Thymus (tissue), 11 donors: ENCODE measurements around the gene ADAM19. TPM values are rescaled to one million over a fixed set of nuclear protein-coding genes. Genes with fewer than 3 reads are reported as not detected.

Experiments
- DNase-seq, 9 donors: peaks; one replicate each; pipeline ENCODE4 v3.0.0-alpha.2; 2013; ENCODE audit warnings: low spot score in 9 of 9, low read depth in 6 of 9, missing footprints in 1 of 9
- H3K27ac ChIP-seq, 2 donors: one replicate each; pipeline ENCODE4 v1.5.1; 2013; ENCODE audit warnings: control low read depth in 1 of 2, low read depth in 1 of 2, low read length in 1 of 2, mild to moderate bottlenecking in 1 of 2, moderate library complexity in 1 of 2
- H3K27me3 ChIP-seq, 2 donors: one replicate each; pipeline ENCODE4 v1.5.1; 2013; ENCODE audit warnings: low read length in 1 of 2; ENCODE audit not compliant: control insufficient read depth in 2 of 2, insufficient read depth in 1 of 2
- H3K36me3 ChIP-seq, 2 donors: one replicate each; pipeline ENCODE4 v1.5.1; 2013; ENCODE audit warnings: low read length in 1 of 2, mild to moderate bottlenecking in 1 of 2, moderate library complexity in 1 of 2; ENCODE audit not compliant: control insufficient read depth in 2 of 2, insufficient read depth in 2 of 2
- H3K4me1 ChIP-seq, 2 donors: one replicate each; pipeline ENCODE4 v1.5.1; 2013; ENCODE audit warnings: low read length in 2 of 2; ENCODE audit not compliant: control insufficient read depth in 2 of 2, insufficient read depth in 2 of 2
- H3K4me3 ChIP-seq, 2 donors: one replicate each; pipeline ENCODE4 v1.5.1; 2013; ENCODE audit warnings: low read length in 2 of 2, control low read depth in 1 of 2, mild to moderate bottlenecking in 1 of 2
- H3K9me3 ChIP-seq, 2 donors: one replicate each; pipeline ENCODE4 v1.5.1; 2013; ENCODE audit warnings: low read length in 1 of 2, mild to moderate bottlenecking in 1 of 2; ENCODE audit not compliant: control insufficient read depth in 2 of 2, insufficient read depth in 1 of 2
- WGBS: extraction: QIAGEN DNeasy Blood & Tissue Kit; methylation state at CpG from one replicate; pipeline ENCODE4 v1.1.7; 2013; 5-methylcytosine and 5-hydroxymethylcytosine counted together
- polyA plus RNA-seq: library from polyadenylated mRNA; stranded (reverse); fragments of 200-250 nt; gene quantifications from one replicate; pipeline ENCODE4 v1.2.3, GENCODE V29; 2013
- total RNA-seq: library from RNA; stranded (reverse); fragments of 120-200 nt; gene quantifications from one replicate; pipeline ENCODE4 v1.2.4, GENCODE V29; 2013
- donor health status: healthy.

The ADAM19 gene
- total and polyA plus RNA-seq, 2 donors, result 6.9 to 13.2 TPM

DNA sequence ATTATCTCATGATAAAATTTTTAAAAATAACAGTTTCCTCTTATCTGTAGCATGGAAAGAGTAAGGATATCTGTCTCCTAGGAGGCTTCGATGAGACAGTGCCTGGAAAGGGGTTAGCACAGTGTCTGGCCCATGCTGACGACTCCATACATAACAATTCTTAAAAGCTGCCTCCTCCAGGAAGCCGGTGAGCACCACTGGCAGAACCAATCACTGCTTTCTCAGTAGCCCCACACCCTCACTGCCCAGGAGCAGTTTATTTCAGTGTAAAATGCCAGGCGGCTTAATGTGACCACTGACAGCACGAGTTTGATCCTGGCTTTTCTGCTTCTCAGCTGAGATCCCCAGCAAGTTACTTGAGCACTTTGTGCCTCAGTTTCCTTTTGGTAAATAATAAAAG, 116.7 kb downstream of the ADAM19 start:
- Histone ChIP-seq H3K4me3 (no peak overlapping the region), H3K4me1 (peaks cover 0 to 8% of the 10 kb centered on the region in 2 donors), H3K27ac (no peak overlapping the region), H3K27me3 (peaks cover 11 to 44% of the 10 kb centered on the region in 2 donors), H3K9me3 (no peaks in the 10 kb centered on the region), H3K36me3 (no peaks in the 10 kb centered on the region)
- DNase-seq, result no peak
- WGBS, result 96% methylated on average over 5 of the region's 5 CpGs

DNA sequence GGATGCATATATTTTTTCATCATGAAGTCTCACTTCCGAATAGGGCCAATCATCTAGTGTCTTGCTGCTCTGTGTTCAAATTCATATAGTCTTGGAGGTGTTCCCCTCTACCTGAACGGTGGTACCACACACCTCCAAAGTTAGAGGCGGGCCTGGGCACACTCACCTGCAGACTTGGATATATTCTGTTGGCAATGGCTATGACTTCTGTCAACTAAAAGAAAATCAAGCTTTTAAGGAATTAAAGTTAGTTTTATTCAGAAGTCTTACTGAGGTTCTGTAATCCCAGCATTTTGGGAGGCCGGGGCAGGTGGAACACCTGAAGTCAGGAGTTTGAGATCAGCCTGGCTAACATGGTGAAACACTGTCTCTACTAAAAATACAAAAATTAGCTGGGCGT, 118.2 kb downstream of the ADAM19 start:
- H3K36me3 ChIP-seq, result no peaks in the 10 kb centered on the region
- no peak for DNase-seq
- peaks cover 0 to 8% of the 10 kb centered on the region in 2 donors for H3K4me1 ChIP-seq
- no peaks in the 10 kb centered on the region for H3K9me3 ChIP-seq
- WGBS, result 97% methylated on average over 5 of the region's 5 CpGs
- no peak overlapping the region for H3K27ac ChIP-seq
- H3K27me3 ChIP-seq, result peaks cover 11 to 39% of the 10 kb centered on the region in 2 donors
- H3K4me3 ChIP-seq, result no peak overlapping the region

GRCh38 chr5:157456301-157456700, 119.3 kb downstream of the ADAM19 start:
- H3K4me1 ChIP-seq, result peaks cover 0 to 8% of the 10 kb centered on the region in 2 donors
- H3K9me3 ChIP-seq, result no peaks in the 10 kb centered on the region
- H3K27me3 ChIP-seq, result peaks cover 7 to 31% of the 10 kb centered on the region in 2 donors
- DNase-seq, result no peak
- WGBS, result 78% methylated on average over 5 of the region's 5 CpGs
- H3K36me3 ChIP-seq, result no peaks in the 10 kb centered on the region
- H3K27ac ChIP-seq, result no peak overlapping the region
- H3K4me3 ChIP-seq, result no peak overlapping the region

DNA sequence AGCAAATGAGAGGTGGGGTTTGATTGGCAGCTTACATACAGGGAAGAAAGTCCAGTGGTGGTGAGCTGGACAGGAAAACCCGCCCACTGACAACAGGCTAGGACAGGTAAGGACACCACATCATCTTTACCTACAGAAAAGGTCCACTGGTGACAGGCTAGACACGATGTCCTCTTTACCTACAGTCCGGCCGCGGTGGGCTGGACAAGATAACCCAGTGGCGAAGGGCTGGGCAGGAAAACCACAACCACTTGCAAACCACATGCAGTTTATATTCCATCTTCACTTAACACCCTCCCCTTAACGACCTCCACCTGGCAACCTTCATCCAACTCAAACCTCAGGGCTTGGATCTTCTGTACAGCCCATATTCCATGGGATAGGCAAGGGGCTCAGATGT, 120.5 kb downstream of the ADAM19 start:
- no peak overlapping the region for H3K4me3 ChIP-seq
- peaks cover 3 to 19% of the 10 kb centered on the region in 2 donors for H3K27me3 ChIP-seq
- H3K4me1 ChIP-seq, result peaks cover 0 to 4% of the 10 kb centered on the region in 2 donors
- H3K27ac ChIP-seq, result no peak overlapping the region
- no peak for DNase-seq
- H3K9me3 ChIP-seq, result no peaks in the 10 kb centered on the region
- H3K36me3 ChIP-seq, result no peaks in the 10 kb centered on the region
- 28% methylated on average over 7 of the region's 7 CpGs for WGBS

- Histone ChIP-seq H3K27me3 (peaks cover 0 to 11% of the 10 kb centered on the region in 2 donors), H3K9me3 (no peaks in the 10 kb centered on the region), H3K4me3 (no peak overlapping the region), H3K27ac (no peak overlapping the region), H3K4me1 (no peaks in the 10 kb centered on the region), H3K36me3 (no peaks in the 10 kb centered on the region)
- WGBS, result 89% methylated on average over 7 of the region's 7 CpGs
- DNase-seq, result no peak
Measured at GRCh38 chr5:157454273-157454672, 121.3 kb downstream of the ADAM19 start.

- Histone ChIP-seq H3K36me3 (no peaks in the 10 kb centered on the region), H3K4me3 (no peak overlapping the region), H3K27me3 (no peaks in the 10 kb centered on the region), H3K9me3 (no peaks in the 10 kb centered on the region), H3K4me1 (no peaks in the 10 kb centered on the region), H3K27ac (no peak overlapping the region)
- DNase-seq, result no peak
- WGBS, result 96% methylated on average over 3 of the region's 3 CpGs
Measured at GRCh38 chr5:157451806-157452205, 123.8 kb downstream of the ADAM19 start.

DNA sequence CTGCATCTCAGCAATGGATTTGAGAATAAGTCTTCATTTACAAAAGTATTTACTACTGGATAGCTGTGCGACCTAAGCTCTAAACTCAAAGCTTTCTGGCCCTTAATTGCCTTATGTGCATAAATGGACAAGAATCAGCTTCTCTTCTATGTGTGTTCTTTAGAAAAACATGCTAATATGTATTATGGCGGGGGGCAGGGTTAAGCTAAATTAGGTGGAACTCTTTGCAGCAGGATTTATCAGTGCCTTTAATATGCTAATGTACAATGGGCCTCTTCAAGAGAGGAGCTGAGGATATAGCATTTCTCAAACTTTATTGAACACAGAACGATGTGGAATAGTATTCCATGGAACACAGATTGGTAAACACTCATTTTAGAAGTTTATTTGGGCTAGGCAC, 125.6 kb downstream of the ADAM19 start:
- H3K4me1 ChIP-seq, result no peaks in the 10 kb centered on the region
- no peaks in the 10 kb centered on the region for H3K9me3 ChIP-seq
- over 99% methylated on average over 3 of the region's 3 CpGs for WGBS
- no peak overlapping the region for H3K4me3 ChIP-seq
- H3K27me3 ChIP-seq, result no peaks in the 10 kb centered on the region
- no peaks in the 10 kb centered on the region for H3K36me3 ChIP-seq
- no peak overlapping the region for H3K27ac ChIP-seq
- DNase-seq, result no peak

- Histone ChIP-seq H3K36me3 (no peaks in the 10 kb centered on the region), H3K27me3 (no peaks in the 10 kb centered on the region), H3K4me1 (no peaks in the 10 kb centered on the region), H3K4me3 (no peak overlapping the region), H3K9me3 (no peaks in the 10 kb centered on the region), H3K27ac (no peak overlapping the region)
- WGBS, result 94% methylated on average over 6 of the region's 6 CpGs
- DNase-seq, result no peak
Measured at GRCh38 chr5:157449011-157449723, 126.4 kb downstream of the ADAM19 start.

DNA sequence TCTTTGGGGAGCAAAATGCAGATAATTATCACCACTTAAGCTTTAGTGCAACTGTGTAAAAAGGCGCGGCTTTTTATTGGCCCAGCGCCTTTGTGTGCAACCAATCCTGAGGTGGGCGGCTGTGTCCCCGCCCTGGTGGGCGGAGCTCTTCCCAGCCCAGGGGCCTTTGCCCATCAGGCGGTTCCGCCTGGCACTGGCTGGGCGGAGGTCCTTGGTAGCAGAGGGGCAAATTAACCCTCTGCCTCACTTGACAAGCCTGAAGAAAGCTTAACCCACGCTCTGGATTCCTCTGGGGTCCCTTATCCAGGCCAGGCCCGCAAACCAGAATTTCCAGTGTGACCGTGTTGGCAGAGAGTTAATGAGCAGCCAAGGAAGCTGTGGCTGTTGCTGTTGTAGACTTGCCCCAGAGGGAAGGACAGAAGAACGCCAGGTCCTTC, 128.4 kb downstream of the ADAM19 start:
- Histone ChIP-seq H3K4me1 (no peaks in the 10 kb centered on the region), H3K36me3 (no peaks in the 10 kb centered on the region), H3K27ac (no peak overlapping the region), H3K9me3 (no peaks in the 10 kb centered on the region), H3K4me3 (no peak overlapping the region), H3K27me3 (no peaks in the 10 kb centered on the region)
- no peak for DNase-seq
- WGBS, result 95% methylated on average over 13 of the region's 13 CpGs
